Calu3 (cell line): ENCODE data around the gene FTCDNL1. TPM values are rescaled to one million over a fixed set of nuclear protein-coding genes. Genes with fewer than 3 reads are reported as not detected.

Experiments
- BruUV-seq: library from RNA; stranded (reverse); fragments of 400-500 nt; replicated peaks from 2 replicates; lab custom pipeline; 2021; lab: Mats Ljungman, UMichigan
- CTCF ChIA-PET: fragments of 300-600 bp; sonication (Branson Sonifier 250); formaldehyde crosslinking; loops from one replicate; lab custom pipeline; 2022; ENCODE audit warnings: antibody characterized with exemption; lab: Charles Lee
- DNase-seq: peaks from one replicate; pipeline ENCODE4 v3.0.0; 2022
- H3K27ac Mint-ChIP-seq: one replicate; pipeline ENCODE4 v1.8.0; 2022; ENCODE audit warnings: mixed read lengths; ENCODE audit not compliant: unreplicated experiment
- H3K27me3 Mint-ChIP-seq: one replicate; pipeline ENCODE4 v1.8.0; 2022; ENCODE audit warnings: mixed read lengths; ENCODE audit not compliant: unreplicated experiment
- H3K36me3 Mint-ChIP-seq: one replicate; pipeline ENCODE4 v1.8.0; 2022; ENCODE audit warnings: mild to moderate bottlenecking, moderate library complexity, mixed read lengths; ENCODE audit not compliant: insufficient read depth, unreplicated experiment
- H3K4me1 Mint-ChIP-seq: one replicate; pipeline ENCODE4 v1.8.0; 2022; ENCODE audit warnings: mild to moderate bottlenecking, low read depth, mixed read lengths; ENCODE audit not compliant: unreplicated experiment
- H3K4me3 Mint-ChIP-seq: one replicate; pipeline ENCODE4 v1.8.0; 2022; ENCODE audit warnings: mild to moderate bottlenecking, low read depth, moderate library complexity, mixed read lengths; ENCODE audit not compliant: unreplicated experiment
- H3K9me3 Mint-ChIP-seq: one replicate; pipeline ENCODE4 v1.8.0; 2022; ENCODE audit warnings: low read depth, mixed read lengths; ENCODE audit not compliant: unreplicated experiment
- intact Hi-C: fragments of 100-400 bp; cut with micrococcal nuclease; formaldehyde crosslinking; loops from one replicate; pipeline ENCODE4 v1.10.0; 2022; ENCODE audit not compliant: unreplicated experiment
- total RNA-seq: library from RNA; stranded (reverse); gene quantifications from 2 replicates; pipeline ENCODE4 v1.2.3, GENCODE V29; 2022
- TF ChIP-seq, protein P1 (sequence below): fragments of 200-600 bp; IDR thresholded peaks from one replicate; pipeline ENCODE4 v1.8.0; 2022; ENCODE audit warnings: antibody characterized with exemption; ENCODE audit not compliant: unreplicated experiment

Gene FTCDNL1
- total RNA-seq, 1 experiment from 2014 or later = 1.9 TPM

- DNase-seq = no peak
- CTCF ChIA-PET = no interaction called here
- TF ChIP-seq, protein P1, sequence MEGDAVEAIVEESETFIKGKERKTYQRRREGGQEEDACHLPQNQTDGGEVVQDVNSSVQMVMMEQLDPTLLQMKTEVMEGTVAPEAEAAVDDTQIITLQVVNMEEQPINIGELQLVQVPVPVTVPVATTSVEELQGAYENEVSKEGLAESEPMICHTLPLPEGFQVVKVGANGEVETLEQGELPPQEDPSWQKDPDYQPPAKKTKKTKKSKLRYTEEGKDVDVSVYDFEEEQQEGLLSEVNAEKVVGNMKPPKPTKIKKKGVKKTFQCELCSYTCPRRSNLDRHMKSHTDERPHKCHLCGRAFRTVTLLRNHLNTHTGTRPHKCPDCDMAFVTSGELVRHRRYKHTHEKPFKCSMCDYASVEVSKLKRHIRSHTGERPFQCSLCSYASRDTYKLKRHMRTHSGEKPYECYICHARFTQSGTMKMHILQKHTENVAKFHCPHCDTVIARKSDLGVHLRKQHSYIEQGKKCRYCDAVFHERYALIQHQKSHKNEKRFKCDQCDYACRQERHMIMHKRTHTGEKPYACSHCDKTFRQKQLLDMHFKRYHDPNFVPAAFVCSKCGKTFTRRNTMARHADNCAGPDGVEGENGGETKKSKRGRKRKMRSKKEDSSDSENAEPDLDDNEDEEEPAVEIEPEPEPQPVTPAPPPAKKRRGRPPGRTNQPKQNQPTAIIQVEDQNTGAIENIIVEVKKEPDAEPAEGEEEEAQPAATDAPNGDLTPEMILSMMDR = no peak
- H3K9me3 Mint-ChIP-seq = no peaks in the 10 kb centered on the region
- no peak overlapping the region for H3K4me3 Mint-ChIP-seq
- H3K36me3 Mint-ChIP-seq = no peaks in the 10 kb centered on the region
- intact Hi-C loops = no loop called here
- no peaks in the 10 kb centered on the region for H3K4me1 Mint-ChIP-seq
- no peak overlapping the region for H3K27ac Mint-ChIP-seq
- BruUV-seq = no TSS peak
- peaks cover 13% of the 10 kb centered on the region for H3K27me3 Mint-ChIP-seq
Observed at GRCh38 chr2:199770716-199771115, 80.3 kb downstream of the FTCDNL1 start.

DNA sequence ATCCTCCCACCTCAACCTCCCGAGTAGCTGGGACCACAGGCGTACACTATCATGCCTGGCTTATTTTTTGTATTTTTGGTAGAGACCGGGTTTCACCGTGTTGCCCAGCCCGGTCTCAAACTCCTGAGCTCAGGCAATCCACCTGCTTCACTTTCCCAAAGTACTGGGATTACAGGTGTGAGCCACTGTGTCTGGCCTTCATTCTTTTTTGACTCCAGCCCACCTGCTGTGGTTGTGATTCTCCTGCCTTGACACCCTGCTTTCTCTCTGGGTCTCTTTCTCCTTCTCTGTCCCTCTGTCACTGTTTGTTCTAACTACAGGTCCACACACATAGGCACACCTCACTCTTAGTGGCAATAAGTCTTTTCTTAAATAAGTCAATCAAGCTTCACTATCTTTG is 85.3 kb downstream of the FTCDNL1 start:
- BruUV-seq = no TSS peak
- DNase-seq = no peak
- CTCF ChIA-PET = no interaction called here
- intact Hi-C loops = no loop called here
- H3K4me1 Mint-ChIP-seq = no peaks in the 10 kb centered on the region
- H3K27me3 Mint-ChIP-seq = peaks cover 13% of the 10 kb centered on the region
- H3K36me3 Mint-ChIP-seq = no peaks in the 10 kb centered on the region
- no peak overlapping the region for H3K4me3 Mint-ChIP-seq
- TF ChIP-seq, protein P1 = no peak
- no peaks in the 10 kb centered on the region for H3K9me3 Mint-ChIP-seq
- peak overlapping the region; percentile 6 for H3K27ac Mint-ChIP-seq

DNA sequence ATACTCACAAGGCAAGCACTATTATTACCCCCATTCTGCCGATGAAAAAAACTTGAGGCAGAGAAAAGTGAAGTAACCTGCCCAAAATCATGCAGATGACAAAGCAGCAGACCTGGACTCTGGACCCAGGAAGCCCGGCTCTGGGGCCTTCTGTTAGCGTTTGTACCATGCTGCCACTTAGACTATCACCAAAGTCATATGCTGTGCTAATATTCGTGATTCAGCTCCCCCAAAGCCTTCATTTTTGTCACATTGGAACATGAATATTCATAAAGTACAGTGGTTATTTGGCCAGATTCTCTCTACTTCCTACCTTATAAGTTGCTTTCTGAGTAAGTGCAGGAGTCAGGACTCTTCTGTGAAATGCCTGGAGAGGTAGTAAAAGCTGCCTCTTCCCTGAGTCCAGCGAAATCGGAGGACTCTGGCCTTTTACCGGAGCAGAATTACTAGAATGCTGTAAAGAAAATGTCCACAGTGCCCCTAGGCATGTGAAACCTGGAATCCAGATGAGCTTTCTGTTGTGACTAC is 86.7 kb downstream of the FTCDNL1 start:
- CTCF ChIA-PET = interaction anchor here (0.5 kb wide), 1 partner anchor 197 kb away, joined by 3 read pairs; no protein-coding TSS in a partner anchor
- no TSS peak for BruUV-seq
- Mint-ChIP-seq H3K36me3 (no peaks in the 10 kb centered on the region), H3K4me3 (no peak overlapping the region), H3K27ac (no peak overlapping the region), H3K4me1 (no peaks in the 10 kb centered on the region), H3K9me3 (no peaks in the 10 kb centered on the region), H3K27me3 (peaks cover 10% of the 10 kb centered on the region)
- TF ChIP-seq, protein P1 = no peak
- intact Hi-C loops = no loop called here
- DNase-seq = no peak

- BruUV-seq = no TSS peak
- H3K36me3 Mint-ChIP-seq = no peaks in the 10 kb centered on the region
Observed at GRCh38 chr2:199762963-199763362, 88.0 kb downstream of the FTCDNL1 start.

More at GRCh38 chr2:199762963-199763362, 88.0 kb downstream of the FTCDNL1 start:
- DNase-seq = no peak
- TF ChIP-seq, protein P1 = no peak
- CTCF ChIA-PET = no interaction called here
- Mint-ChIP-seq H3K4me1 (no peaks in the 10 kb centered on the region), H3K27ac (no peak overlapping the region), H3K4me3 (no peak overlapping the region), H3K9me3 (no peaks in the 10 kb centered on the region), H3K27me3 (no peaks in the 10 kb centered on the region)
- intact Hi-C loops = no loop called here
